HL-60 (cell line): ENCODE results near the gene MTHFD2L.

Experiments
- DNase-seq, 2 experiments: peaks; one replicate each; pipeline ENCODE4 v3.0.0-alpha.2; 2010 to 2020; ENCODE audit warnings: low read depth in 1 of 2, low spot score in 1 of 2
- H3K27ac ChIP-seq: fragments of 250-450 bp; sonication (Bioruptor Pico); replicated peaks from 2 replicates; pipeline ENCODE4 v1.5.1; 2020; ENCODE audit warnings: mild to moderate bottlenecking, moderate library complexity
- H3K27me3 ChIP-seq: fragments of 250-450 bp; sonication (Bioruptor Pico); 2 replicates; pipeline ENCODE4 v1.5.1; 2021; ENCODE audit warnings: mild to moderate bottlenecking, moderate library complexity; ENCODE audit not compliant: insufficient read depth, poor library complexity, severe bottlenecking
- H3K4me3 ChIP-seq: replicated peaks from 2 replicates; pipeline ENCODE4 v1.5.1; 2011; ENCODE audit warnings: mild to moderate bottlenecking, control low read depth, low read length; ENCODE audit not compliant: insufficient read depth
- CTCF ChIP-seq: IDR thresholded peaks from one replicate; pipeline ENCODE4 v1.5.1; 2011; ENCODE audit warnings: low read length, control low read depth, inconsistent platforms; ENCODE audit not compliant: insufficient read depth
- GABPA ChIP-seq: IDR thresholded peaks from 2 replicates; pipeline ENCODE4 v1.6.1; 2012; ENCODE audit warnings: low read depth
- POLR2AphosphoS5 ChIP-seq: IDR thresholded peaks from 2 replicates; pipeline ENCODE4 v1.6.1; 2012; ENCODE audit warnings: low read depth
- REST ChIP-seq: IDR thresholded peaks from 2 replicates; pipeline ENCODE4 v1.6.1; 2012; ENCODE audit warnings: low read depth; ENCODE audit not compliant: insufficient replicate concordance
- SPI1 ChIP-seq: IDR thresholded peaks from 2 replicates; pipeline ENCODE4 v1.6.1; 2012; ENCODE audit warnings: low read depth, mild to moderate bottlenecking, borderline replicate concordance

Gene MTHFD2L

GRCh38 chr4:74329307-74329706 lies 171.4 kb downstream of the MTHFD2L start:
- no peaks in the 10 kb centered on the region for H3K27me3 ChIP-seq
- no peak overlapping the region for H3K4me3 ChIP-seq
- TF ChIP-seq POLR2AphosphoS5: no peak
- no peak for TF ChIP-seq REST
- TF ChIP-seq SPI1: no peak
- no peak for TF ChIP-seq GABPA
- no peak for TF ChIP-seq CTCF
- DNase-seq: no peak
- H3K27ac ChIP-seq: no peak overlapping the region

GRCh38 chr4:74330295-74330750 lies 172.4 kb downstream of the MTHFD2L start:
- Histone ChIP-seq H3K27ac (no peak overlapping the region), H3K4me3 (no peak overlapping the region), H3K27me3 (no peaks in the 10 kb centered on the region)
- TF ChIP-seq SPI1 (no peak), GABPA (no peak), POLR2AphosphoS5 (no peak), CTCF (no peak), REST (no peak)
- no peak for DNase-seq

GRCh38 chr4:74331252-74331651 lies 173.3 kb downstream of the MTHFD2L start:
- no peak for DNase-seq
- Histone ChIP-seq H3K4me3 (no peak overlapping the region), H3K27ac (no peak overlapping the region), H3K27me3 (no peaks in the 10 kb centered on the region)
- TF ChIP-seq SPI1 (no peak), GABPA (no peak), POLR2AphosphoS5 (no peak), REST (no peak), CTCF (no peak)
